ENCODE data around the gene GSTO1.

DNA sequence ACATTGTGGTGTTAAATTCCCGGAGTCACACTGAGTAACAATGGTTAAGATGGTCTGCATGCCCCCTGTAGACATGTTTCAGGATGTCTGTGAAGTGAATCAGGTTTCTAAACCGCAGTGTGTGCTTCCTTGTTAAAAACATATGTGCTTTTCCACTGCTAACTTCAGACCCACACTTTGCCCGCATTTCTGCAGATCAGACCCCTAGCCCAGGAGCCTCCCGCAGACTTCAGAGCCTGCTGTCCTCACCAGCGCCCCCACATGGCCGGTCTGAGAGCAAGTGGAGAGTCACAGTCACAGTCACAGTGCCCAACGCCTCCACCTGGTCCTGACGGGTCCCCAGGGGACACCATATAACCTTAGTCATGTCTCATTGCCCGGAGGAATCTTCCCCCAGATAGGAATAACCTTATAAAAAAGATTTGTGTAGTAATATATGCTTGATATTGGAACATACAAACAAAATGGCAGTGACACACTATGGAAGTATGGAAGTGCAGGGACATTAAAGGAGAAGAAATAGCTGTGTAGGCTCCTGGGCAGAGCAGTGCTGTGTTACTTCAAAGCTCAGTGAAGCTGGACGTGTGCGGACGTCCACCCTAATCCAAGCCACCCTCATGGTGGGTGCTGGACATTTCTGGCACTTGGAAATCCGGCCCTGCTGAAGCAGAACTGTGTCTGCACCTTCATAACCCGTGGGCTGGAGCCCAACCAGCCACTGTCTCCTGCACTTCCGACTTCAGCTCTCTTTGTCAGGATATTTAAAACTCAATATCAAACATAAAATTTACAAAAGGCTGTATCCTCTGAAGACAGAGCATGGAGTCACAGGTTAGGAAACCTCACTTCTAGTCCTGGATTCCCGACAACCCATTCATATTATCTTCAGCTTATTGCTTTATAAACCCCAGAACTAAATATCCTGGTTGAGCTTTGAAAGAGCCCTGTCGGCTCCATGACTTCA lies 43.3 kb downstream of the GSTO1 start:
- TF ChIP-seq CTCF (conservative IDR thresholded peaks at IDR 0.05 in 1 of 2, IDR thresholded peaks at IDR 0.05 in 1 of 2; ENCODE audit: low read depth in 1 of 2, low read length in 2 of 2), result peak; percentile 44 to 71
- no peak for TF ChIP-seq EZH2 (IDR thresholded peaks at IDR 0.05; ENCODE audit: low read length, missing control alignments)
